ENCODE results near the gene TSN.
"Not testable (repeated sequence)": the region's sequence is repeated elsewhere in the genome, so short reads cannot be mapped to it uniquely, and the experiment has no call there.

Gene TSN

GRCh38 chr2:121710470-121711170 lies 44.8 kb upstream of the TSN start:
- H3K79me1 ChIP-seq (ENCODE audit: low read length), result no peaks in the 10 kb centered on the region
- H3K4ac ChIP-seq (ENCODE audit: low read depth, low read length), result no peak overlapping the region
- no peak overlapping the region for H2BK120ac ChIP-seq (ENCODE audit: low read depth, low read length)
- no peak overlapping the region for H3K4me2 ChIP-seq (ENCODE audit: low read length)
- H3K18ac ChIP-seq (ENCODE audit: low read length), result no peak overlapping the region
- no peak overlapping the region for H4K5ac ChIP-seq (ENCODE audit: low read length)
- H3K4me1 ChIP-seq (ENCODE audit: control insufficient read depth, low read depth, low read length), result no peaks in the 10 kb centered on the region
- DNase-seq, result no peak
- H3K9ac ChIP-seq (ENCODE audit: low read length), result no peak overlapping the region
- no peaks in the 10 kb centered on the region for H3K27me3 ChIP-seq (ENCODE audit: insufficient read depth, low read length, poor library complexity)
- H3K36me3 ChIP-seq (ENCODE audit: control insufficient read depth, insufficient read depth, low read length), result no peaks in the 10 kb centered on the region
- H3K79me2 ChIP-seq (ENCODE audit: control insufficient read depth, insufficient read depth, low read length), result no peaks in the 10 kb centered on the region
- H3K27ac ChIP-seq (ENCODE audit: low read depth, low read length), result no peak overlapping the region
- H2BK15ac ChIP-seq (replicated peaks; ENCODE audit: low read depth), result no peak overlapping the region
- no peak overlapping the region for H4K8ac ChIP-seq (ENCODE audit: low read depth, low read length)
- no peak overlapping the region for H3K56ac ChIP-seq (ENCODE audit: low read length)
- no CpG with 5 or more reads among the region's 7 CpGs for WGBS (ENCODE audit: extremely low coverage, insufficient coverage, low lambda C conversion rate)
- H3K4me3 ChIP-seq (ENCODE audit: low read length), result no peak overlapping the region
- no peak overlapping the region for H2AK5ac ChIP-seq (ENCODE audit: low read length)
- H2BK5ac ChIP-seq (ENCODE audit: low read length), result no peak overlapping the region
- H3K23ac ChIP-seq (ENCODE audit: low read length), result no peak overlapping the region

GRCh38 chr2:121711481-121711880 lies 44.0 kb upstream of the TSN start:
- H3K4me2 ChIP-seq (ENCODE audit: low read length); H3K4me3 ChIP-seq (ENCODE audit: low read length); H3K79me1 ChIP-seq (ENCODE audit: low read length); H3K27ac ChIP-seq (ENCODE audit: low read depth, low read length); H2BK5ac ChIP-seq (ENCODE audit: low read length); H3K36me3 ChIP-seq (ENCODE audit: control insufficient read depth, insufficient read depth, low read length); H2AK5ac ChIP-seq (ENCODE audit: low read length); DNase-seq; H3K9ac ChIP-seq (ENCODE audit: low read length); H3K23ac ChIP-seq (ENCODE audit: low read length); H3K27me3 ChIP-seq (ENCODE audit: insufficient read depth, low read length, poor library complexity); H3K56ac ChIP-seq (ENCODE audit: low read length); H3K4ac ChIP-seq (ENCODE audit: low read depth, low read length); H3K18ac ChIP-seq (ENCODE audit: low read length); H2BK120ac ChIP-seq (ENCODE audit: low read depth, low read length); H2BK15ac ChIP-seq (replicated peaks; ENCODE audit: low read depth); H3K79me2 ChIP-seq (ENCODE audit: control insufficient read depth, insufficient read depth, low read length); H4K8ac ChIP-seq (ENCODE audit: low read depth, low read length); H3K4me1 ChIP-seq (ENCODE audit: control insufficient read depth, low read depth, low read length); H4K5ac ChIP-seq (ENCODE audit: low read length): not testable (repeated sequence)
- WGBS (ENCODE audit: extremely low coverage, insufficient coverage, low lambda C conversion rate), result no CpG with 5 or more reads among the region's 3 CpGs

- H4K5ac ChIP-seq (ENCODE audit: low read length), result no peak overlapping the region
- H3K36me3 ChIP-seq (ENCODE audit: control insufficient read depth, insufficient read depth, low read length), result no peaks in the 10 kb centered on the region
- H3K9ac ChIP-seq (ENCODE audit: low read length), result no peak overlapping the region
- H2BK5ac ChIP-seq (ENCODE audit: low read length), result no peak overlapping the region
- H2BK15ac ChIP-seq (replicated peaks; ENCODE audit: low read depth), result no peak overlapping the region
- no peak overlapping the region for H3K4ac ChIP-seq (ENCODE audit: low read depth, low read length)
- no peaks in the 10 kb centered on the region for H3K79me1 ChIP-seq (ENCODE audit: low read length)
- H3K56ac ChIP-seq (ENCODE audit: low read length), result no peak overlapping the region
- H3K23ac ChIP-seq (ENCODE audit: low read length), result no peak overlapping the region
- H4K8ac ChIP-seq (ENCODE audit: low read depth, low read length), result no peak overlapping the region
- DNase-seq, result no peak
- no peak overlapping the region for H2AK5ac ChIP-seq (ENCODE audit: low read length)
- no peaks in the 10 kb centered on the region for H3K27me3 ChIP-seq (ENCODE audit: insufficient read depth, low read length, poor library complexity)
- no peaks in the 10 kb centered on the region for H3K4me1 ChIP-seq (ENCODE audit: control insufficient read depth, low read depth, low read length)
- no peak overlapping the region for H3K18ac ChIP-seq (ENCODE audit: low read length)
- H3K79me2 ChIP-seq (ENCODE audit: control insufficient read depth, insufficient read depth, low read length), result no peaks in the 10 kb centered on the region
- H2BK120ac ChIP-seq (ENCODE audit: low read depth, low read length), result no peak overlapping the region
- H3K27ac ChIP-seq (ENCODE audit: low read depth, low read length), result no peak overlapping the region
- no peak overlapping the region for H3K4me2 ChIP-seq (ENCODE audit: low read length)
- H3K4me3 ChIP-seq (ENCODE audit: low read length), result no peak overlapping the region
- no CpG with 5 or more reads among the region's 1 CpG for WGBS (ENCODE audit: extremely low coverage, insufficient coverage, low lambda C conversion rate)
Observed at GRCh38 chr2:121716126-121716525, 39.3 kb upstream of the TSN start.

GRCh38 chr2:121717529-121717928 lies 37.9 kb upstream of the TSN start:
- no peak overlapping the region for H4K5ac ChIP-seq (ENCODE audit: low read length)
- H3K4me3 ChIP-seq (ENCODE audit: low read length), result no peak overlapping the region
- no peak overlapping the region for H2AK5ac ChIP-seq (ENCODE audit: low read length)
- H2BK120ac ChIP-seq (ENCODE audit: low read depth, low read length), result no peak overlapping the region
- no peak overlapping the region for H2BK5ac ChIP-seq (ENCODE audit: low read length)
- H3K27ac ChIP-seq (ENCODE audit: low read depth, low read length), result no peak overlapping the region
- H3K79me1 ChIP-seq (ENCODE audit: low read length), result no peaks in the 10 kb centered on the region
- no peak overlapping the region for H3K4ac ChIP-seq (ENCODE audit: low read depth, low read length)
- H3K27me3 ChIP-seq (ENCODE audit: insufficient read depth, low read length, poor library complexity), result no peaks in the 10 kb centered on the region
- no peak overlapping the region for H3K18ac ChIP-seq (ENCODE audit: low read length)
- H3K79me2 ChIP-seq (ENCODE audit: control insufficient read depth, insufficient read depth, low read length), result no peaks in the 10 kb centered on the region
- H2BK15ac ChIP-seq (replicated peaks; ENCODE audit: low read depth), result no peak overlapping the region
- no CpG with 5 or more reads among the region's 6 CpGs for WGBS (ENCODE audit: extremely low coverage, insufficient coverage, low lambda C conversion rate)
- H4K8ac ChIP-seq (ENCODE audit: low read depth, low read length), result no peak overlapping the region
- H3K56ac ChIP-seq (ENCODE audit: low read length), result no peak overlapping the region
- H3K9ac ChIP-seq (ENCODE audit: low read length), result no peak overlapping the region
- H3K4me2 ChIP-seq (ENCODE audit: low read length), result no peak overlapping the region
- no peak overlapping the region for H3K23ac ChIP-seq (ENCODE audit: low read length)
- H3K4me1 ChIP-seq (ENCODE audit: control insufficient read depth, low read depth, low read length), result no peaks in the 10 kb centered on the region
- no peak for DNase-seq
- H3K36me3 ChIP-seq (ENCODE audit: control insufficient read depth, insufficient read depth, low read length), result no peaks in the 10 kb centered on the region

GRCh38 chr2:121721926-121722325 lies 33.5 kb upstream of the TSN start:
- WGBS (ENCODE audit: extremely low coverage, insufficient coverage, low lambda C conversion rate), result no CpG with 5 or more reads among the region's 8 CpGs
- Histone ChIP-seq H3K18ac (ENCODE audit: low read length) (no peak overlapping the region), H3K79me1 (ENCODE audit: low read length) (no peaks in the 10 kb centered on the region), H3K23ac (ENCODE audit: low read length) (no peak overlapping the region), H4K8ac (ENCODE audit: low read depth, low read length) (no peak overlapping the region), H2BK5ac (ENCODE audit: low read length) (no peak overlapping the region), H3K4me2 (ENCODE audit: low read length) (no peak overlapping the region), H2BK15ac (replicated peaks; ENCODE audit: low read depth) (no peak overlapping the region), H2AK5ac (ENCODE audit: low read length) (no peak overlapping the region), H3K4me3 (ENCODE audit: low read length) (no peak overlapping the region), H3K4ac (ENCODE audit: low read depth, low read length) (no peak overlapping the region), H3K27me3 (ENCODE audit: insufficient read depth, low read length, poor library complexity) (no peaks in the 10 kb centered on the region), H3K79me2 (ENCODE audit: control insufficient read depth, insufficient read depth, low read length) (no peaks in the 10 kb centered on the region), H3K27ac (ENCODE audit: low read depth, low read length) (no peak overlapping the region), H2BK120ac (ENCODE audit: low read depth, low read length) (no peak overlapping the region), H3K4me1 (ENCODE audit: control insufficient read depth, low read depth, low read length) (no peaks in the 10 kb centered on the region), H3K36me3 (ENCODE audit: control insufficient read depth, insufficient read depth, low read length) (no peaks in the 10 kb centered on the region), H4K5ac (ENCODE audit: low read length) (no peak overlapping the region), H3K9ac (ENCODE audit: low read length) (no peak overlapping the region), H3K56ac (ENCODE audit: low read length) (no peak overlapping the region)
- no peak for DNase-seq

GRCh38 chr2:121722479-121722878 lies 33.0 kb upstream of the TSN start:
- no peak overlapping the region for H2BK15ac ChIP-seq (replicated peaks; ENCODE audit: low read depth)
- no peaks in the 10 kb centered on the region for H3K79me1 ChIP-seq (ENCODE audit: low read length)
- no peak overlapping the region for H3K23ac ChIP-seq (ENCODE audit: low read length)
- H2BK120ac ChIP-seq (ENCODE audit: low read depth, low read length), result no peak overlapping the region
- no peaks in the 10 kb centered on the region for H3K79me2 ChIP-seq (ENCODE audit: control insufficient read depth, insufficient read depth, low read length)
- H3K9ac ChIP-seq (ENCODE audit: low read length), result no peak overlapping the region
- no peaks in the 10 kb centered on the region for H3K4me1 ChIP-seq (ENCODE audit: control insufficient read depth, low read depth, low read length)
- no peak overlapping the region for H3K4me2 ChIP-seq (ENCODE audit: low read length)
- no peak for DNase-seq
- H4K8ac ChIP-seq (ENCODE audit: low read depth, low read length), result no peak overlapping the region
- H4K5ac ChIP-seq (ENCODE audit: low read length), result no peak overlapping the region
- no peaks in the 10 kb centered on the region for H3K27me3 ChIP-seq (ENCODE audit: insufficient read depth, low read length, poor library complexity)
- no peak overlapping the region for H2BK5ac ChIP-seq (ENCODE audit: low read length)
- no peak overlapping the region for H3K27ac ChIP-seq (ENCODE audit: low read depth, low read length)
- no peak overlapping the region for H3K56ac ChIP-seq (ENCODE audit: low read length)
- H3K36me3 ChIP-seq (ENCODE audit: control insufficient read depth, insufficient read depth, low read length), result peaks cover 3% of the 10 kb centered on the region
- WGBS (ENCODE audit: extremely low coverage, insufficient coverage, low lambda C conversion rate), result no CpG with 5 or more reads among the region's 5 CpGs
- H3K18ac ChIP-seq (ENCODE audit: low read length), result no peak overlapping the region
- no peak overlapping the region for H3K4me3 ChIP-seq (ENCODE audit: low read length)
- H3K4ac ChIP-seq (ENCODE audit: low read depth, low read length), result no peak overlapping the region
- no peak overlapping the region for H2AK5ac ChIP-seq (ENCODE audit: low read length)
